Activated T-helper 1 cell treated with anti-CD3 and anti-CD28 coated beads, Interleukin-12 subunit alpha, Interleukin-12 subunit beta, Interleukin-2, Interleukin-4 antibody, amounts not matched to agents 30 ng/mL and 10 ng/mL and 1 ng/mL, durations not matched to agents 14 hours and 24 hours and 36 hours (primary cell): Measurements from ENCODE around the gene PDE8B. TPM values are rescaled to one million over a fixed set of nuclear protein-coding genes. Genes with fewer than 3 reads are reported as not detected.

Experiments
- DNase-seq: peaks from one replicate; pipeline ENCODE4 v3.0.0; 2021; ENCODE audit warnings: low spot score
- H3K27ac Mint-ChIP-seq: one replicate; pipeline ENCODE4 v1.8.0; 2021; ENCODE audit warnings: mild to moderate bottlenecking, mixed read lengths
- H3K27me3 Mint-ChIP-seq: one replicate; pipeline ENCODE4 v1.8.0; 2022; ENCODE audit warnings: mild to moderate bottlenecking, moderate library complexity, mixed read lengths; ENCODE audit not compliant: insufficient read depth
- H3K36me3 Mint-ChIP-seq: one replicate; pipeline ENCODE4 v1.8.0; 2021; ENCODE audit warnings: low read depth, mixed read lengths
- H3K4me1 Mint-ChIP-seq: one replicate; pipeline ENCODE4 v1.8.0; 2021; ENCODE audit warnings: low read depth, mixed read lengths
- H3K4me3 Mint-ChIP-seq: one replicate; pipeline ENCODE4 v1.8.0; 2021; ENCODE audit warnings: mild to moderate bottlenecking, moderate library complexity, mixed read lengths
- H3K9me3 Mint-ChIP-seq: one replicate; pipeline ENCODE4 v1.8.0; 2021; ENCODE audit warnings: mixed read lengths
- intact Hi-C: fragments of 100-400 bp; cut with micrococcal nuclease; formaldehyde crosslinking; loops from one replicate; pipeline ENCODE4 v1.15.1; 2024
- total RNA-seq: library from RNA; stranded (reverse); gene quantifications from 2 replicates; pipeline ENCODE4 v1.2.3, GENCODE V29; 2022

The PDE8B gene
- total RNA-seq, 1 donor from 2014 or later, result 0.16 TPM

- Mint-ChIP-seq H3K36me3 (no peaks in the 10 kb centered on the region), H3K27me3 (peaks cover 8% of the 10 kb centered on the region), H3K27ac (peak overlapping the region; percentile 89), H3K4me1 (peaks cover 20% of the 10 kb centered on the region), H3K4me3 (no peak overlapping the region), H3K9me3 (no peaks in the 10 kb centered on the region)
- no peak for DNase-seq
- intact Hi-C loops, result loop anchor here (1.0 to 10.0 kb wide), 5 partner anchors 27 to 185 kb away; partner anchors contain the start of gene WDR41
Observed at GRCh38 chr5:77329664-77330430, 119.4 kb downstream of the PDE8B start.

DNA sequence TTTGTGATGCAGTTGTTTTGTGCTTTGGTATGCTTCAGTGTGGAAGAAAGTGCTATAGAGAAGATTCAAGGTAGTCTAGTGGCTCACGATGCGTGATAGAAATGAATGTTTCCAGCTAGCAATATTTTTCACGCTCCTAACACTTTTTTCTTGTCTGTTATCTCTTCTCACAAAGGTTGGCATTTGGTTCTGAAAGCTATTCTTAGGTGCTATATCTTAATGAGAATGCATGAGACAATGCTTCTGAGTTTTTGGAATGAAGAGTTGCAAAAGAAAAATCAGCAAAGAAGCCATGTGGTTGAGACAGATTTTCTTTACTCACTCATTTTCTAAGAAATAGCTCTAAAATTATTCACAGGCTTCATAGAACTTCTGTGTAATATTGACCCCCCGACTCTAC is 122.6 kb downstream of the PDE8B start:
- Mint-ChIP-seq H3K4me3 (no peak overlapping the region), H3K27me3 (peaks cover 10% of the 10 kb centered on the region), H3K9me3 (no peaks in the 10 kb centered on the region), H3K4me1 (peaks cover 20% of the 10 kb centered on the region), H3K27ac (no peak overlapping the region), H3K36me3 (no peaks in the 10 kb centered on the region)
- DNase-seq, result no peak
- intact Hi-C loops, result loop anchor here (1.0 kb wide), 1 partner anchor 23 kb away; no protein-coding TSS in a partner anchor

DNA sequence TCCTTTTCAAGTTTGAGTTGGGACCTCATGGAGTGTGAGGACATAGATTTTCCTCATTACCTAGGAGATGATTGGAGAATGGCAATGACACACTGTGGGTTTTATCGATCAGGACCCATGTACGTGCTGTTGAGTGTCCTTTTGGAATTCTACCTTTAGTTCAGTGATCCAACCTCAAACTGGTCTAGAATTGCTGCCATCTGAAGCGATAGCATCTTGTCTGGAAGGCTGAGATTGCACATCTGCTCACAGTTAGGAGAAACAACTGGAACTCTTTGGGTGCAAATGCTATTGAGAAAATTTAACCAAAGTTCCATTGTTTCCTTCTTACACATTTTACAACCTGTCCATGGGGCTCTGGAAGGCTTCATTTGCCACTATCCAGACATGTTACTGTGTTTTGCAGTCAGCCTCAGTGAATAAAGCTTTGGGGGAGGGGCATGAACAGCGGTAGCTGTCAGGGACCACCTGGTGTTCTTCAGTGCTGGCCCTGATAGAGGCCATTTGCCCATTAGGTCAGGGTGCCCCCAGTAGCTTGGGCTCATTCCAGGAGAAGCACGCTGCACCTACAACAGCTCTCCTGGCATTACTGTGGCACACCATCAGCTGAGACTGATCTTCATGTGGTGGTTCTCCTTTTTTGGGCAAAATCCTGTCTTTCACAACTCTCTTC is 123.1 kb downstream of the PDE8B start:
- H3K27me3 Mint-ChIP-seq, result peaks cover 12% of the 10 kb centered on the region
- no peaks in the 10 kb centered on the region for H3K9me3 Mint-ChIP-seq
- no peaks in the 10 kb centered on the region for H3K36me3 Mint-ChIP-seq
- no peak overlapping the region for H3K4me3 Mint-ChIP-seq
- DNase-seq, result no peak
- peaks cover 15% of the 10 kb centered on the region for H3K4me1 Mint-ChIP-seq
- intact Hi-C loops, result loop anchor here (1.0 kb wide), 1 partner anchor 23 kb away; no protein-coding TSS in a partner anchor
- no peak overlapping the region for H3K27ac Mint-ChIP-seq

- no peaks in the 10 kb centered on the region for H3K36me3 Mint-ChIP-seq
- no peak overlapping the region for H3K27ac Mint-ChIP-seq
Observed at GRCh38 chr5:77337246-77337645, 126.8 kb downstream of the PDE8B start.

DNA sequence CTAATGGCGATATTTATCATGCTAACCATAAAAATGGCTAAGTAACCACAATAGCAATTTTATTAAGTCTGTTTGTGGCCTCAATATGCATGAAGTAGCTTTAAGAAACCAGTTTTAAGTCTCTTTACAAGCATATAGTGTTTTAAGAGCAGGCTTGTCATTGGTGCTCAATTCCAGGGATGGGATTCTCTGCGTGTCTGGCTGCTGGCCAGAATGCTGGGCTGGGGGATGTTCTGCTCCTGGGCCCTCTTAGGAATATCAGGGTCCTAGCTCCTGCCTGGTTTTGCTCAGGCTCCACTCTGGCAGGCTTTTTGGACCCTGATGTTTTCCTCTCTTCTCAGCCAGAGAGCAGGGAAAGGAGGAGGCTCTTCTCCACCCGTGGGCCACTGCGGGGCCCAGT is 127.2 kb downstream of the PDE8B start:
- no peak for DNase-seq
- no peak overlapping the region for H3K4me3 Mint-ChIP-seq

More at GRCh38 chr5:77337246-77337645, 126.8 kb downstream of the PDE8B start:
- H3K4me1 Mint-ChIP-seq, result no peaks in the 10 kb centered on the region
- DNase-seq, result no peak
- no peak overlapping the region for H3K4me3 Mint-ChIP-seq
- no peaks in the 10 kb centered on the region for H3K9me3 Mint-ChIP-seq
- peaks cover 6% of the 10 kb centered on the region for H3K27me3 Mint-ChIP-seq
- intact Hi-C loops, result no loop called here

DNA sequence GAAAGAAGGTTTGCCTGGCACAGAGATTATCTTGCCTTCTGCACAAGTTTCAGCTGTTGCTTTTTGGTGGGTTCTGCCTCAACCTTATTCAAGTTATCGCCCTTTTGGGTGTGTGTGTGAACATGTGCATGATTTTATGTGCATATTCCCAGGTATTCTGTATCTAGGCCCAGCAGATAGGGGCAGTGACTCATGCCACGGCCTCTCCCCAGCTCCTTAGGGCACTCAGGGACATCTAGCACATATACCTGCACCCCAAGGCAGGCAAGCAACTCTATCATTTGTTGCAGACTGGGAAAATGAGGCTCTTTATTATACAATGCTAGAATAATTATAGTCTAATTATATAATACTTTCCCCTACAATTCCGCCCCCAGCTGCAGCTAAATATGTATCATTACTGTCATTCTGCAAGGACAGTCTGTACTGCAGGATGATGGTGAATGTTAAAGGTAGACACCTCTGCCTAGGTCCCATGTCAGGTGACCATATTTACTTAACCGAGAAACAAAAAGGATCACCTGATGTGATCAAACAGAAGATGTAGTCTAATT is 128.9 kb downstream of the PDE8B start:
- no peaks in the 10 kb centered on the region for H3K36me3 Mint-ChIP-seq

More for the DNA sequence above, 127.2 kb downstream of the PDE8B start:
- Mint-ChIP-seq H3K36me3 (no peaks in the 10 kb centered on the region), H3K27ac (no peak overlapping the region), H3K9me3 (no peaks in the 10 kb centered on the region), H3K27me3 (peaks cover 6% of the 10 kb centered on the region), H3K4me1 (no peaks in the 10 kb centered on the region)
- intact Hi-C loops, result no loop called here

DNA sequence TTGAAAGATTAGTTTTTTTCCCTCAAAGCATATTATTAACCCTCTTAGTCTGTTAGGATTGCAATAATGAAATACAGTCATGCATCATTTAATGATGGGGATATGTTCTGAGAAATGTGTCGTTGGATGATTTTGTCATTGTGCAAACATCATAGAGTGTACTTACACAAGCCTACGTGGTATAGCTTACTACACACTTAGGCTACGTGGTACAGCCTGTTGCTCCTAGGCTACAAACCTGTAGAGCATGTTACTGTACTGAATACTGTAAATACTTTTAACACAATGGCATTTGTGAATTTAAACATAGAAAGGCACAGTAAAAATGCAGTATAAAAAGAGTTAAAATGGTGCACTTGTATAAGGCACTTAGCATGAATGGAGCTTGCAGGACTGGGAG is 132.7 kb downstream of the PDE8B start:
- Mint-ChIP-seq H3K27ac (no peak overlapping the region), H3K4me3 (no peak overlapping the region), H3K27me3 (peaks cover 6% of the 10 kb centered on the region), H3K36me3 (no peaks in the 10 kb centered on the region), H3K4me1 (no peaks in the 10 kb centered on the region), H3K9me3 (no peaks in the 10 kb centered on the region)
- no peak for DNase-seq
- intact Hi-C loops, result no loop called here

More for the DNA sequence above, 128.9 kb downstream of the PDE8B start:
- Mint-ChIP-seq H3K9me3 (no peaks in the 10 kb centered on the region), H3K27ac (no peak overlapping the region), H3K27me3 (peaks cover 8% of the 10 kb centered on the region), H3K4me3 (no peak overlapping the region), H3K4me1 (no peaks in the 10 kb centered on the region)
- DNase-seq, result no peak
- intact Hi-C loops, result no loop called here

DNA sequence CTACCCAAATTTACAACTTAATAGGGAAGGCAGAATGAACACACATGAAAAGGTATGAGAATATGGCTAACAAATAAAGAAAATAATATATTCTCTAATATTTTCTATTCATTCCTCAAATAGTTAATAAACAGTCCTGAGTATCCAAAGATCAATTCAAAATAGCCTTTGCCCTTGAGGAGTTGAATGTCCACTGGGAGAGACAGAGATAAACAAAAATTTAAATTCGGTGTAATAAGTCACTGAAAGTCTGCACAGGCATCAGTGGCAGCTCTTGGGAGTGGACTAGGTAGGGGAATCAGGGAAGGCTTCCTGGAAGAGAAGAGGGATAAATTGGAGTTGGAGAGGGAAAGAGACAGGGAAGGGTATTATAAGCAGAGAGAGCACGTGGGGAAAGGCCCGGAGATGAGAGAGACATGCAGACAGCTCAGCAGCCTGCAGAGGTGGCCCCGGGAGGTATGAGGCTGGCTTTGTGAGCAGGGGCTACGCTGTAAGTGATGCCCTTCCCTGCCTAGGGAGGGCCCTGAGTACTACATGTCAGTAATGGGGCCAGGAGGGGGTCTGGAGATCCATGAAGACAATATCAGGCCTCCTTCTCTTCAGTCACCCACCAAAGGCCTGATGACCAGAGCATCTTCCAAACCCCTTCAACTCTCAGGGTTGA is 137.1 kb downstream of the PDE8B start:
- H3K27me3 Mint-ChIP-seq, result peaks cover 8% of the 10 kb centered on the region
- no peaks in the 10 kb centered on the region for H3K36me3 Mint-ChIP-seq
- H3K4me3 Mint-ChIP-seq, result no peak overlapping the region
- DNase-seq, result no peak
- no peak overlapping the region for H3K27ac Mint-ChIP-seq
- intact Hi-C loops, result no loop called here
- H3K4me1 Mint-ChIP-seq, result no peaks in the 10 kb centered on the region
- H3K9me3 Mint-ChIP-seq, result no peaks in the 10 kb centered on the region

GRCh38 chr5:77353251-77353650 is 142.8 kb downstream of the PDE8B start:
- no peaks in the 10 kb centered on the region for H3K36me3 Mint-ChIP-seq
- H3K27ac Mint-ChIP-seq, result no peak overlapping the region
- H3K27me3 Mint-ChIP-seq, result peaks cover 14% of the 10 kb centered on the region
- no peak overlapping the region for H3K4me3 Mint-ChIP-seq
- H3K4me1 Mint-ChIP-seq, result peaks cover 15% of the 10 kb centered on the region
- DNase-seq, result no peak
- intact Hi-C loops, result no loop called here
- no peaks in the 10 kb centered on the region for H3K9me3 Mint-ChIP-seq

- Mint-ChIP-seq H3K27me3 (peaks cover 14% of the 10 kb centered on the region), H3K4me3 (no peak overlapping the region), H3K36me3 (no peaks in the 10 kb centered on the region), H3K4me1 (peaks cover 18% of the 10 kb centered on the region), H3K27ac (no peak overlapping the region), H3K9me3 (no peaks in the 10 kb centered on the region)
- no peak for DNase-seq
- intact Hi-C loops, result no loop called here
Observed at GRCh38 chr5:77354454-77354853, 144.0 kb downstream of the PDE8B start.

- Mint-ChIP-seq H3K9me3 (no peaks in the 10 kb centered on the region), H3K27me3 (peaks cover 12% of the 10 kb centered on the region), H3K36me3 (no peaks in the 10 kb centered on the region), H3K4me3 (no peak overlapping the region), H3K4me1 (peaks cover 18% of the 10 kb centered on the region), H3K27ac (peak overlapping the region; percentile 25)
- DNase-seq, result no peak
- intact Hi-C loops, result no loop called here
Observed at GRCh38 chr5:77355080-77355479, 144.6 kb downstream of the PDE8B start.

DNA sequence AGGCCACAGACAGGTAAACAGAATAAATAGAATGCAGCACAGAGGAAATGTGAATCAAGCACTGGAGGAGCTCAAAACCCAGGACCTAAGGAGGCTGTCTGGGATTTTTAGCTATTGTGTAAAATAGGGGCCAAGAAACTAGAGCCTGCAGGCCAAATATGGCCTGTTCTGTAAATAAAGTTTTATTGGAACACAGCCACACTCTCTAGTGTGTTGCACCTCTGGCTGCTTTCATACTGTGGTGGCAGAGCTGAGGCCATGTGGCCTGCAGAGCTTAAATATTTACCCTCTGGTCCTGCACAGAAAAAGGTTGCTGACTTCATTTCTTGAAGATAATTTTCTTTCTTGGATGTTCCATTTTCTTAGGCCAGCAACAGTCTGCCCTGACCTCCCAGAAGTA is 145.3 kb downstream of the PDE8B start:
- Mint-ChIP-seq H3K9me3 (no peaks in the 10 kb centered on the region), H3K4me1 (peaks cover 18% of the 10 kb centered on the region), H3K4me3 (no peak overlapping the region), H3K27ac (no peak overlapping the region), H3K27me3 (peaks cover 12% of the 10 kb centered on the region), H3K36me3 (no peaks in the 10 kb centered on the region)
- intact Hi-C loops, result loop anchor here (1.0 kb wide), 2 partner anchors 22 to 24 kb away; no protein-coding TSS in a partner anchor
- no peak for DNase-seq
